Measurements from ENCODE around the gene DECR2. TPM values are rescaled to one million over a fixed set of nuclear protein-coding genes. Genes with fewer than 3 reads are reported as not detected.

Gene DECR2
- total and polyA plus RNA-seq, 2 of the 4 experiments (the other 2 are of a cell fraction) = 3.9 to 26.7 TPM

GRCh38 chr16:352547-353403 is 48.9 kb upstream of the DECR2 start, which contains the start of gene AXIN1:
Gene AXIN1 (minus strand): TSS chr16:352723. CDS start chr16:347025, 5,698 bp downstream.
- 1% methylated on average over 30 of the region's 113 CpGs; no CpG with 5 or more reads in 1 of the 2 experiments for WGBS, 2 experiments (ENCODE audit: extremely low coverage in 2 of 2, insufficient read length in 1 of 2)
- H3K9me1 ChIP-seq (ENCODE audit: insufficient read depth, low read length) = peaks cover 8% of the 10 kb centered on the region
- H2BK120ac ChIP-seq (ENCODE audit: low read depth, low read length) = no peak within 1 kb of the TSS
- H2BK5ac ChIP-seq (ENCODE audit: low read depth, low read length, poor library complexity, severe bottlenecking) = peak within 1 kb of the TSS; percentile 11
- H3K79me1 ChIP-seq (ENCODE audit: low read depth in 1 of 2, low read length in 2 of 2) = peaks cover 33 to 39% of the 10 kb centered on the region in 2 experiments
- dilution Hi-C loops (cut with HindIII; ENCODE audit: low sequenced_read_pairs, unreplicated experiment) (no loop called here), intact Hi-C loops (cut with micrococcal nuclease) (loop anchor here (2.0 kb wide), 1 partner anchor 118 kb away; the partner anchor contains the start of gene FAM234A), in situ Hi-C loops (cut with MboI; ENCODE audit: low sequenced_read_pairs) (no loop called here)
- peak within 1 kb of the TSS; percentile 74 for H3K9ac ChIP-seq (ENCODE audit: low read depth, low read length)
- peak within 1 kb of the TSS; percentile 63 to 78; a peak in 3 of 4 replicates for H4K8ac ChIP-seq (ENCODE audit: low read depth in 2 of 2, low read length in 2 of 2)
- H3K23ac ChIP-seq (ENCODE audit: low read depth, low read length) = no peak within 1 kb of the TSS; the same call in 1 of the 2 replicates
- H4K91ac ChIP-seq (ENCODE audit: insufficient read depth, low read depth, low read length) = 0 out of 2 replicates have a peak within 1 kb of the TSS, but pooled peaks have one; percentile 12
- DNase-seq (peak; percentile 85), ATAC-seq (ENCODE audit: low read depth) (peak; percentile 88)
- H3K18ac ChIP-seq (ENCODE audit: low read depth, low read length) = no peak within 1 kb of the TSS
- no peaks in the 10 kb centered on the region for H3K9me3 ChIP-seq (ENCODE audit: control insufficient read depth, insufficient read depth, low read length)
- peak within 1 kb of the TSS; percentile 1 for H2AK5ac ChIP-seq (ENCODE audit: low read depth, low read length)
- H3K4me2 ChIP-seq (ENCODE audit: low read depth, low read length) = peak within 1 kb of the TSS; percentile 80
- H2BK15ac ChIP-seq (ENCODE audit: low read depth, low read length) = no peak within 1 kb of the TSS; the same call in 2 of the 3 replicates
- peaks cover 24% of the 10 kb centered on the region for H4K20me1 ChIP-seq (ENCODE audit: insufficient read depth, low read length)
- CTCF ChIA-PET = no interaction called here
- POLR2A ChIA-PET (ENCODE audit: unreplicated experiment) = interaction anchor here (0.6 kb wide), 3 partner anchors 22 to 36 kb away, joined by 4 to 9 read pairs (median 4); no protein-coding TSS in a partner anchor
- H3K4me3 ChIP-seq (ENCODE audit: insufficient read depth, low read depth, low read length) = peak within 1 kb of the TSS; percentile 57
- H3K4me1 ChIP-seq (ENCODE audit: control insufficient read depth, insufficient read depth, low read length) = peaks cover 5% of the 10 kb centered on the region; the same call in 1 of the 2 replicates
- H2BK20ac ChIP-seq (ENCODE audit: low read depth, low read length) = no peak within 1 kb of the TSS
- H2AK9ac ChIP-seq (replicated peaks; ENCODE audit: low read depth, low read length, poor library complexity) = peak within 1 kb of the TSS; percentile 98
- H3K56ac ChIP-seq (ENCODE audit: extremely low read depth, insufficient read depth, low read length) = peak within 1 kb of the TSS; percentile 38
- peak within 1 kb of the TSS; percentile 69; the same call in 1 of the 2 replicates for H3K4ac ChIP-seq (ENCODE audit: low read depth, low read length)
- H3K14ac ChIP-seq (replicated peaks; ENCODE audit: low read depth, low read length) = peak within 1 kb of the TSS; percentile 31; the same call in 1 of the 2 replicates
- H2AFZ ChIP-seq (replicated peaks; ENCODE audit: low read length, poor library complexity) = peak within 1 kb of the TSS; percentile 98
- BruUV-seq (replicated peaks) = no TSS peak
- no peaks in the 10 kb centered on the region for H3K27me3 ChIP-seq (ENCODE audit: control insufficient read depth, insufficient read depth, low read length)
- H3K36me3 ChIP-seq (ENCODE audit: control insufficient read depth, insufficient read depth, low read length) = peaks cover 3% of the 10 kb centered on the region; the same call in 1 of the 2 replicates
- H3K27ac ChIP-seq (ENCODE audit: insufficient read depth, low read length) = peak within 1 kb of the TSS; percentile 18; the same call in 1 of the 2 replicates
- peak within 1 kb of the TSS; percentile 72 for H4K5ac ChIP-seq (ENCODE audit: low read depth, low read length)
- TF ChIP-seq RFX5 (IDR thresholded peaks at IDR 0.05; ENCODE audit: low read depth, low read length) (no peak), CHD1 (IDR thresholded peaks at IDR 0.05; ENCODE audit: low read depth, low read length) (no peak), USF2 (IDR thresholded peaks at IDR 0.05; ENCODE audit: low read depth, low read length) (no peak), SMC3 (IDR thresholded peaks at IDR 0.05; ENCODE audit: low read depth, low read length) (no peak), RAD21 (IDR thresholded peaks at IDR 0.05; ENCODE audit: low read length) (peak; percentile 60), ELK1 (IDR thresholded peaks at IDR 0.05; ENCODE audit: borderline replicate concordance, low read depth, low read length) (no peak), MAZ (IDR thresholded peaks at IDR 0.05; ENCODE audit: borderline replicate concordance, low read depth, low read length) (peak; percentile 73; the same call in 1 of the 2 replicates), BHLHE40 (IDR thresholded peaks at IDR 0.05; ENCODE audit: low read depth, low read length) (no peak), NFE2L2 (IDR thresholded peaks at IDR 0.05; ENCODE audit: low read depth, low read length) (no peak), CEBPB (IDR thresholded peaks at IDR 0.05; ENCODE audit: low read depth, low read length) (no peak), MXI1 (IDR thresholded peaks at IDR 0.05; ENCODE audit: borderline replicate concordance, low read depth, low read length) (peak; percentile 51; the same call in 1 of the 2 replicates), RCOR1 (IDR thresholded peaks at IDR 0.05; ENCODE audit: insufficient replicate concordance, low read length) (no peak)

Data from IMR-90 (cell line).